Measurements from ENCODE around the gene EPPIN. TPM values are rescaled to one million over a fixed set of nuclear protein-coding genes. Genes with fewer than 3 reads are reported as not detected.

The EPPIN gene
- total and polyA plus RNA-seq, 10 donors, result 0.10 TPM; not detected in 9

DNA sequence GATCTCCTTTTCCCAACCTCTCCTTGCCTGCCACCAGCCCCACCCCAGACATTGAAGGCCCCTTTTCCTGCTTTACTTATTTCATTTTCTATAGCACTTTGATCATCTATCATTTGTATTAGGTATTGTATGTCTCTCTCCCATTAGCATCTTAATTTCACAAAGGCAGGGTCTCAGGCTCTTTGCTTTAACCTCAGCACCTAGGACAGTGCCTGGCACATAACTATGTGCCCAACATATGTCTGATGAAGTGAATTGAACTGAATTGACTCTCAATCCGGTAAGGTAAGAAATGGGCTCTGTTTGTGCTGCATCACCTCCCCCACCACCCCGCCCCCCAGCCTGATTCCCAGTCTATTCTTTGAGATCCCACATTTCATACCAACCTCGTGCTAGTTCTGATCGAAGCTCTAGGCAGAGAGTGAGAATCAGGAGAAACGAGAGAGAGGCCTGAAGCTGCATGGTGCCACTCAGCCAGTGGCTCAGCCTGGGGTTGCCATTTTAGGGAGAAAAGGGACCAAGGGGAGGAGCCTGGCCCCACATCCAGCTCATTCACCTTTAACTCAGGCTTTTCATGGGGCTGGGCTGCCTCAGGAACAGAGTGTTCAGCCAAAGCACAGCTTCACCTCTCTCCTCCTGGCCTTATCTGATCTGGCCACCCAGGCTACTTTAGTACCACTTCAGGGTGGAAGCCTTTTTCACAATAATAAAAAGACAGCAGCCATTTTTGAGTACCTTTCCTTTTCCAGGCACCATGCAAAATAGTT is 31.9 kb downstream of the EPPIN start, which contains the start of gene SPINT3:
Gene SPINT3, minus strand, starts transcription at position 476 of the 767 bp plus-strand sequence. Its CDS starts 14 bp downstream, at position 462.
- H3K4me3 ChIP-seq, result no peak within 1 kb of the TSS
- H3K36me3 ChIP-seq, result no peaks in the 10 kb centered on the region
- TF ChIP-seq POLR2AphosphoS5 (IDR thresholded peaks at IDR 0.05) (no peak), POLR2A (IDR thresholded peaks at IDR 0.05) (no peak)
- TF ChIP-seq, protein P1, sequence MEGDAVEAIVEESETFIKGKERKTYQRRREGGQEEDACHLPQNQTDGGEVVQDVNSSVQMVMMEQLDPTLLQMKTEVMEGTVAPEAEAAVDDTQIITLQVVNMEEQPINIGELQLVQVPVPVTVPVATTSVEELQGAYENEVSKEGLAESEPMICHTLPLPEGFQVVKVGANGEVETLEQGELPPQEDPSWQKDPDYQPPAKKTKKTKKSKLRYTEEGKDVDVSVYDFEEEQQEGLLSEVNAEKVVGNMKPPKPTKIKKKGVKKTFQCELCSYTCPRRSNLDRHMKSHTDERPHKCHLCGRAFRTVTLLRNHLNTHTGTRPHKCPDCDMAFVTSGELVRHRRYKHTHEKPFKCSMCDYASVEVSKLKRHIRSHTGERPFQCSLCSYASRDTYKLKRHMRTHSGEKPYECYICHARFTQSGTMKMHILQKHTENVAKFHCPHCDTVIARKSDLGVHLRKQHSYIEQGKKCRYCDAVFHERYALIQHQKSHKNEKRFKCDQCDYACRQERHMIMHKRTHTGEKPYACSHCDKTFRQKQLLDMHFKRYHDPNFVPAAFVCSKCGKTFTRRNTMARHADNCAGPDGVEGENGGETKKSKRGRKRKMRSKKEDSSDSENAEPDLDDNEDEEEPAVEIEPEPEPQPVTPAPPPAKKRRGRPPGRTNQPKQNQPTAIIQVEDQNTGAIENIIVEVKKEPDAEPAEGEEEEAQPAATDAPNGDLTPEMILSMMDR (IDR thresholded peaks at IDR 0.05 in 8 of 11, conservative IDR thresholded peaks at IDR 0.05 in 3 of 11), result no peak
- peaks cover 0 to 50% (median 0%) of the 10 kb centered on the region in 7 donors for H3K27me3 ChIP-seq (replicated peaks in 1 of 7)
- no peak within 1 kb of the TSS for H3K27ac ChIP-seq
- H3K9me3 ChIP-seq, result no peaks in the 10 kb centered on the region
- WGBS, 5 donors, result 66 to 74% (median 70%) methylated on average over 5 of the region's 5 CpGs
- no peak for DNase-seq
- no peaks in the 10 kb centered on the region for H3K4me1 ChIP-seq
- intact Hi-C loops (cut with DNase I; ENCODE audit: low total_unique reads), result no loop called here

DNA sequence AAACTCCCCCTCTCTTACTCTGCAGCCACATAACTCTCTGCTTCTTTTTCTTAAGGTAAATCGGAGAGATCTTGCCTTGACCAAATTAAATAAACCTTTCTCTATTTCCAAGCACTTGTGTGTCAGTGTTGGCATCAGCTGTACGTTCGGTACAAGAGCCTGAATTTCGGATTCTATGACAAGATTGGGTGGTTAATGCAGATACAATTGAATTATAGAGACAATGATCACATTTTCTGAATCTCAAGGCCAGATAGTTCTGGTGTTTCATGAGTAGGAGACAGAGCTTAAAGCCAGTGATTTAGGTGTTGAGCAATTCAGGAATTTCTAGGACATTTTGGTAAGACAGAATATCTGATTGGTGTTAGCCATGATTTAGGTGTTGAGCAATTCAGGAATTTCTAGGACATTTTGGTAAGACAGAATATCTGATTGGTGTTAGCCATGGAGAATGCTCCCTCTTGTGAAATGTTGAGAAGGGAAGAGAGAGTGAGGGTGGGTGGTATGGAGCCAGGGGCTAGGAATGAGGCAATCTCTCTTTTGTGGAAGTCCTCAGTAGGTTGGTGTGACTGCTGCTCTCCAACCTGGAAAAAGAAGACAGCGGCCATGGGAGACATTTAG is 36.8 kb downstream of the EPPIN start:
- H3K4me1 ChIP-seq, result no peaks in the 10 kb centered on the region
- intact Hi-C loops (cut with DNase I; ENCODE audit: low total_unique reads), result no loop called here
- WGBS, 5 donors, result 80 to 84% (median 81%) methylated on average over 5 of the region's 5 CpGs

GRCh38 chr20:45509091-45509490 is 38.1 kb downstream of the EPPIN start:
- H3K4me1 ChIP-seq, result no peaks in the 10 kb centered on the region
- TF ChIP-seq, protein P1 (IDR thresholded peaks at IDR 0.05 in 8 of 11, conservative IDR thresholded peaks at IDR 0.05 in 3 of 11), result no peak
- TF ChIP-seq POLR2AphosphoS5 (IDR thresholded peaks at IDR 0.05) (no peak), POLR2A (IDR thresholded peaks at IDR 0.05) (no peak)
- H3K9me3 ChIP-seq, result no peaks in the 10 kb centered on the region
- H3K4me3 ChIP-seq, result no peak overlapping the region
- intact Hi-C loops (cut with DNase I; ENCODE audit: low total_unique reads), result no loop called here
- peaks cover 0 to 31% (median 0%) of the 10 kb centered on the region in 7 donors for H3K27me3 ChIP-seq (replicated peaks in 1 of 7)
- H3K36me3 ChIP-seq, result no peaks in the 10 kb centered on the region
- H3K27ac ChIP-seq, result no peak overlapping the region
- 66 to 85% (median 82%) methylated on average over 4 of the region's 4 CpGs for WGBS, 5 donors
- DNase-seq, result no peak

More for the DNA sequence above, 36.8 kb downstream of the EPPIN start:
- no peaks in the 10 kb centered on the region for H3K36me3 ChIP-seq
- no peak overlapping the region for H3K27ac ChIP-seq
- no peak for DNase-seq
- no peaks in the 10 kb centered on the region for H3K9me3 ChIP-seq
- TF ChIP-seq POLR2AphosphoS5 (IDR thresholded peaks at IDR 0.05) (no peak), POLR2A (IDR thresholded peaks at IDR 0.05) (no peak)
- TF ChIP-seq, protein P1 (IDR thresholded peaks at IDR 0.05 in 8 of 11, conservative IDR thresholded peaks at IDR 0.05 in 3 of 11), result no peak
- H3K27me3 ChIP-seq (replicated peaks in 1 of 7), result peaks cover 0 to 35% (median 0%) of the 10 kb centered on the region in 7 donors
- H3K4me3 ChIP-seq, result no peak overlapping the region
